ENCODE results near the gene SIGLEC12.
"Not testable (repeated sequence)": the region's sequence is repeated elsewhere in the genome, so short reads cannot be mapped to it uniquely, and the experiment has no call there.

SIGLEC12 gene

GRCh38 chr19:51521781-51522180 lies 20.2 kb upstream of the SIGLEC12 start:
- DNase-seq: no peak

DNA sequence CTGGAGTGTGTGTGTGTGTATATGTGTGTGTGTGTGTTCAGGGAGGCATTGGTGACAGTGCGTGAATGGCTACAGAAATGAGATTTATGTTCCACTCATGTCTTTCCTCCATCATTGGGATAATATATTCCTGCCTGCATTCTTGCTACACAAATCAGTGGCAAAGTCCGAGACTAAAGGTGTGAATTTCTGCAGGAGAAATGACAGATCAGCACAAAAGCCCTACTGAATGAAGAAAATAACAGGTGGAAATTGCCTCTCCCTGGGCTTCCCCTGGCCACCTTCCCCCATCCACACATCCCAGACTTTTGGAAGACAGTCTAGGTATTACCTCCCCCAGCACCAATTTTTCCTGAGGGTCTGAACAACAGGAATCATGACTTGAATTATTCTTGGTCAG lies 19.8 kb upstream of the SIGLEC12 start:
- DNase-seq: no peak

GRCh38 chr19:51520728-51521127 lies 19.1 kb upstream of the SIGLEC12 start:
- no peak for DNase-seq

GRCh38 chr19:51514866-51515481 lies 13.4 kb upstream of the SIGLEC12 start:
- peak; percentile 1 for DNase-seq

GRCh38 chr19:51513968-51514367 lies 12.4 kb upstream of the SIGLEC12 start:
- no peak for DNase-seq

GRCh38 chr19:51511353-51511752 lies 9.8 kb upstream of the SIGLEC12 start:
- no peak for DNase-seq

DNA sequence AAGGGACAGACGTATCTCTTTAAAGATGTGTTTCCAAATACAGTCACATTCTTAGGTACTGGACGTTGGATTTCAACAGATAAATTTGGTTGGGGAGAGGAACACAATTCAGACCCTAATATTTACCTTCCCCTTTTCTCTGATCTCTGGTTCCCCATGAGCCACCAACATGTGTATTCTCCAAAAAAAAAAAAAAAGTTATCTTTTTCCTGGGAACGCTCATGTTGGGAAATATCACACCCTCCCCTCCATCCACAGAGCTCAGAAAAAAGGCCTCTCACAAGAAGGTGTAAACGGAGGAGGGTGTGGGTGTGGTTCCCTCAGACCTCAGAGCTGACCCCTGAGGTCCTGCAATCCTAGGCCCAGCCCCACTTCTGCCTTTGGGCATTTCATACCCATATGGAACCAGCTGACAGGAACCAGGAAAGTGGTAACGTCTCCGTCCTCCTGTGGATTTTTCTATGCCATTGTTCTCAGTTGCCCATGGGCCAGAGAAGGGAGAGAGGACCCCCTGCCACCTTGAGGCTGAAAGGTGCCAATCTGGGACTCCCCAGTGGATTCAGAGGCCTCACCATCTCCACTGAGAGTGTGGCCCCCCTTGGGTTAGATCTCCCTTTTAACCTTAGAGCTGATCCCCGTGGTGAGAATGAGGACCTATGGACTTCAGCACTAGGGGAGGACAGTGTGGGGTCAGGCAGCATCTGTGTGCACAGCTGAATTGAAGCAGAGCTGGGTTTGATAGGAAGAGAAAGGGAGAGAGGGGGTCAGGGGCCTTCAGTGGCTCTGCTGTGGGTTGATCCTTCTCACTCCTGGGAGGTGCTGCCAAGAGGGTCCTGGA lies 8.4 kb upstream of the SIGLEC12 start:
- no peak for DNase-seq

DNA sequence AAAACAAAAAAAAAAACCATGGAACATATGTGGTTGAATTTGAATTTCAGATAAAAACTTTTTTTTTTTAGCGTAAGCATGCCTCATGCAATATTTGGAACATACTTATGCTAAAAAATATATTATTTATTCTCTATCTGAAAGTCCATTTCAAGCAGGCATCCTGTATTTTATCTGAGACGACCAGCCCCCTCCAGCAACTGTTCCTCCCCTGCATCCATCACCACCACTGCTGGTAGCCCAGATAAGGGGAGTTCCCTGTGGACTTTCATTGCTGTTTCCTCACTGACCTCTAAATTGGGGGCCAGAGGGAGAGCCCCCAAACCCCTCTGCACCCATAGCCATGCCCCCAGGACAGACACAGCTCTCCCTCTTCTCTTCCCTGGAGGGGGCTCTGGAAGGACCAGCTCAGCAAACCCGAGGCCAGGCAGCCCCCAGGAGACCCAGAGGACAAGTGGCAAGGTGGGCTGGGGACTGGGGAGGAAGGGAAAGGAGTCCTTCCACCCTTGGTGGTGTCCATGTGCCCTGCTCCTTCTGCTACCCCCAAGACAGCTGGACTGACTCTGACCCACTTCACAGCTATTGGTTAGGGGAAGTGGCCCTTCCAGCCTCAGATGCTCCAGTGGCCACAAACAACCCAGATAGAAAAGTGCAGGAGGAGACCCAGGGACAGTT lies 6.6 kb upstream of the SIGLEC12 start:
- DNase-seq: no peak

DNA sequence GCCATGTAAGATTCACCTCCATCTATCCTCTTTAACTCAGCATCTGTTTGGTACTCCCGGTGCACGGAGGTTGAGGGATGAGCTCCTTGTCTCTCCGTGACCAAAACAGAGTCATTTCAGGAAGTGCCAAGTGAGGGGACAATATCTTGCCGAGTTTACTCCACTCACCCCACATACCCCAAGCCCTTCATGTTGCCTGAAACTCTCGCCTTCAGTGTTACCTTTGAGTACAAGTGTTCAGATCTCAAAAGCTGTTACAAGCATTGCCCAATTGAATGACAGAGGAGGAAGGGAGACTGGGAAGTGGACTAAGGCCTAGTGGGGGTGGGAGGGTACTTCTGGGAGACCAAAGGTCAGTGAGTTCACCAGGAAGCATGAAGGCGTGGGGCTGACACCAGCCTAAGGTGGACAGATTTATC lies 6.0 kb upstream of the SIGLEC12 start:
- DNase-seq: no peak

- no peak for DNase-seq
Measured at GRCh38 chr19:51507192-51507591, 5.6 kb upstream of the SIGLEC12 start.

DNA sequence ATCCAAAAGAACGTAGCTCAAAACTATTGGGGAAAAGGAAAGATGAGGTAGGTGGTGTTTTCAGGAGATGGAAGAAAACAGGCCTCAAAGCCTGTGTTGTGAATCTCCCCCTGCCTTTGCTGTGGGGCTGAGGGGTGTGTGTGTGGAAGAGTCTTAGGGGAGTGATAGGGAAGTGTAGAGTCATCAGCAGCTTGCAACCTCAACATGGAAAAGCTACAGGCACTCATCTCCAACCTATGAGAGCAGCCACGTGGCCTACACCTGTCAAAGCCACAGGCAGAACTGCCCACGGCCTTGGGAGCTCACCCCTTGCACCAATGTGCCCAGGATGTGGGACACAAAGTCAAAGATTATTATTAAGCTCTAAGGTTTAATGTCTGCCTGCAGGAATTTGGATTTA lies 4.3 kb upstream of the SIGLEC12 start:
- DNase-seq: no peak

DNA sequence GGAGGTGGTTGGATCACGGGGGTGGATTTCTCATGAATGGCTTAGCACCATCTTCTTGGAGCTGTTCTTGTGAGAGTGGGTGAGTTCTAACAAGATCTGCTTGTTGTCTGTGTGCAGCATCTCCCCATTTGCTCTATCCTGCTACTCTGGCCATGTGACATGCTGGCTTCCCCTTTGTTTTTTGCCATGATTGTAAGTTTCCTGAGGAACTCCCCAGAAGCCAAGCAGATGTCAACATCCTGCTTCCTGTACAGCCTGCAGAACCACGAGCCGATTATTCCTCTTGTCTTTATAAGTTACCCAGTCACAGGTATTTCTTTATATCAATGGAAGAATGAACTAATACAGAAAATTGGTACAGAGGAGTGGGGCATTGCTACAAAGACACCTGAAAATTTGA lies 2.3 kb upstream of the SIGLEC12 start:
- no peak for DNase-seq

GRCh38 chr19:51503286-51503817 lies 1.8 kb upstream of the SIGLEC12 start:
- DNase-seq: no peak

DNA sequence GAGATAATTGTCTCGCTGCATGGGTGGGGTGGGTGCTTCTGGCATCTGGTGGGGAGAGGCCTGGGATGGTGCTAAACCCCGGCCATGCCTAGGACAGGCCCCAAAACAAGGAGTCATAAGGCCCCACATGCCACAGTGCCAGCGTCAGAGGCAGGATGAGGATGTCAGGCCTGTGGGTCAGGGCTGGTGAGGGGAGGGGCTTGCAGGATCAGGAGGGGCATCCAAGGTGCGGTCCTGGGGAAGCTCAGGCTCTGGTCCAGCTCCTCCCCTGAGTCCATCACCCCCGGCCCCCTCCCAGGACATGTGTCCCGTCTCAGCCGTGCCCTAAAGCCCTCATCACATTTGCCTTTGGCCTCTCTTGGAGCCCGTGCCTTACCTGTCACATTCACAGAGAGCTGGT lies 669 bp downstream of the SIGLEC12 start:
- DNase-seq: not testable (repeated sequence)

DNA sequence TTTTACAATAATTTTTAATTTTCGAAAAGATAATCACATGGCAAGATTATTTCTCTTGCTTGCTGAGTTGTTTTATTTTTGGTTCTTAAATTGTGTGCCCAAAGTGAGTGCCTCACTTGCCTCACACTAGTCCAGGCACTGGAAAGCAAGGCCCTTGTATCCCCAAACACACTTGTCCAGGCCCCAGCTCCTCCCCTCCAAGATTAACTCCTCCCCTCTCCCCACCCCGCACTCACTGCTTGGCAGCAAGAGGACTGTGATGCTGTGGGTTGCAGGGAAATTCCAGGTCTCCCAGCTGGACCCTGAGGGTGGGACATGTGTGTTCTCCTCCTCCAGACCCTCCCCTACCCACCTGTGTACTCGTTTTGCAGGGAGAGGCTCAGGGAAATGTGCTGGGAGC lies 3.9 kb downstream of the SIGLEC12 start:
- no peak for DNase-seq

DNA sequence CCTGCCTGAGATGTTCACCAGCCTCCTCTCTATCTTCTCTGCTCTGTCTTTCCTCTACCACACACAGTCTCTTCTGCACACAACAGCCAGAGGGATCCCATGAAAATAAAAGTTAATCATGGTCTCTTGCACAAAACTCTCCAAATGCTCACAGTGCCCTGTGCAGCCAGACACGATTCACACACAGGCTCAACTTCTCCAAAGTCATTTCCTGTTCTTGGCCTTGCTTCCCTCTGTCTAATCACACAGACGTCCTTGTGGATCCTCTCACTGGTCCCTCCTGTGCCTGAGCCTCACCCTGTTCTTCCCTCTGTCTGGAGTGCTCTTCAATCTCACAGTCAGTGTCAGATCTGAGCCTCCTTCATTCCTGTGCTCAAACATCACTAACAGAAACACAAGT lies 7.8 kb downstream of the SIGLEC12 start:
- DNase-seq: no peak

- DNase-seq: no peak
Measured at GRCh38 chr19:51491586-51491985, 10.0 kb downstream of the SIGLEC12 start.

DNA sequence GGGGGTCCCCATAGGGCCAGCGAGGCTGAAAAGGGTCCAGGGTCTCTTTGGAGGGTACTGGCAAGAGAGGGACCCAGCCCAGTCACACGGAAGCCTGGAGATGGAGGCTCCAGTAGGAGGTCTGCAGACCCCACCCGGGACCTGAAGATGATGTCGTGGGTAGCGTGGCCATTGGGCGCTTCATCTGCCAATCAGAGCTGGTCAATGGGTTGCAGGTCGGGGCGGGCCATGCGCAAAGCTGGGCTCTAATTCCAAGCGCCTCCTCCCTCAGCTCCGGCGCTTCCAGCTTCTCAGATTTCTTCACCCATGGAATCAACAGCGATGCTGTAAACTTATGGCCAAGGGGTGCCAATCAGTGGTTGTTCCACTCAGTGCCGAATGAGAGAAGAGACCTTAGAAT lies 10.9 kb downstream of the SIGLEC12 start:
- DNase-seq: no peak

- no peak for DNase-seq
Measured at GRCh38 chr19:51489113-51489512, 12.5 kb downstream of the SIGLEC12 start.

DNA sequence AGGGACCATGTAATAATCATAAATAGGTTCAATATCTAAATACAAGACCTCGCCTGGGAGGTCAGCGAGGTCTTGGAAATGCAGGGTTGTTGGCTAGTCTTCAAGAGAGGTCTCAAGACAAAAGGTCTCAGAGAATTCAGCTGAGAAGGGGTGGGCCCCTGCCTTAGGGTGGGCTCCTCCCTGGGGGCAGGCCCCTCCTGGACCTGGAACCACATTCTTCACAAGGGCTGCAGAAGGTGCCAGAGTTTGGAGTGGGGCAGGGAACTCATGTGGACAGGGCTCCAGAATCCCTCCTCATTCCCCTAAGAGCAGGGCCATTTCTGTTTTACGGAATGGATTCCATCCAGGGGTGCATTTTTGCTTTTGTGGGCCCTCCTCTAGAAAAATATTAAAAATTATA lies 13.1 kb downstream of the SIGLEC12 start:
- no peak for DNase-seq

GRCh38 chr19:51485960-51486660 lies 15.5 kb downstream of the SIGLEC12 start:
- DNase-seq: no peak

GRCh38 chr19:51480590-51480989 lies 21.0 kb downstream of the SIGLEC12 start:
- no peak for DNase-seq
